Measurements from ENCODE around the gene OR10S1. TPM values are rescaled to one million over a fixed set of nuclear protein-coding genes. Genes with fewer than 3 reads are reported as not detected.

OR10S1 gene, protein sequence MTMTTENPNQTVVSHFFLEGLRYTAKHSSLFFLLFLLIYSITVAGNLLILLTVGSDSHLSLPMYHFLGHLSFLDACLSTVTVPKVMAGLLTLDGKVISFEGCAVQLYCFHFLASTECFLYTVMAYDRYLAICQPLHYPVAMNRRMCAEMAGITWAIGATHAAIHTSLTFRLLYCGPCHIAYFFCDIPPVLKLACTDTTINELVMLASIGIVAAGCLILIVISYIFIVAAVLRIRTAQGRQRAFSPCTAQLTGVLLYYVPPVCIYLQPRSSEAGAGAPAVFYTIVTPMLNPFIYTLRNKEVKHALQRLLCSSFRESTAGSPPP
- total RNA-seq (2021): not detected in 2 replicates
- long read RNA-seq: 0 reads

DNA sequence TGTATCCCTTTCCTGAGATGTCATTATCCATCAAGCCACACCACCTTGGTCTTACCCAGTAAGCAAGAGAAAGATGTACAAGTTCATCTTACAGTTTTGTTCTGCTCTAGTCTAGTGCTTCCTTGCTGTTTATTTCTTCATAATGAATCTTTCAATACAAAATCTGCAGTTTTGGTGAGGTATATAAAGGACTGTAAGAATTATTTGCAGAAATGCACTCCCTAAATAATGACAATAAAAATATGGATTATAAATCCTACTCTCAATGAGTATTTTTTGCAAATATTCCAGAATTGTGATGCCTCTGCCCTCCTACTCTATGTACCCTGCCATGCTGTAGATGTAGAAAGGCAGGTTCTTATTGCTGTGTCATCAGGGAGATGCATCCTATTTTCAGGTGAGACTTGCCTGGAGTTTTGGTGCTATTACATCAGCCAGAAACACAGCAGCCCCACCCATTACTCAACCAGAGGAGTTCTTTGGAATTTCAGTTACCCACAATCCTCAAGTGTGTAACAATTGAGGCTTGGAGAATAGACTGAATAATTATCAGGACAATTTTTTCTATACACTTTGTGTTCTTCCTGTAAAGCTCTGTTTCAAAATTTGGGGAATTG is at the start of gene OR10S1:
Gene OR10S1 (minus strand): TSS at position 51 of the 617 bp plus-strand sequence. CDS start 117 bp downstream, outside the sequence.
- peaks cover 14 to 15% of the 10 kb centered on the region in 2 experiments for H3K4me1 Mint-ChIP-seq
- no peak within 1 kb of the TSS for H2BK5ac ChIP-seq (ENCODE audit: insufficient read length, low read length)
- H2AK5ac ChIP-seq (ENCODE audit: insufficient read length, low read length): no peak within 1 kb of the TSS
- no peak within 1 kb of the TSS for H3K56ac ChIP-seq (ENCODE audit: insufficient read length, low read depth, low read length)
- no peak within 1 kb of the TSS for H2BK12ac ChIP-seq (ENCODE audit: insufficient read length, low read depth, low read length)
- TF ChIP-seq, protein P1, sequence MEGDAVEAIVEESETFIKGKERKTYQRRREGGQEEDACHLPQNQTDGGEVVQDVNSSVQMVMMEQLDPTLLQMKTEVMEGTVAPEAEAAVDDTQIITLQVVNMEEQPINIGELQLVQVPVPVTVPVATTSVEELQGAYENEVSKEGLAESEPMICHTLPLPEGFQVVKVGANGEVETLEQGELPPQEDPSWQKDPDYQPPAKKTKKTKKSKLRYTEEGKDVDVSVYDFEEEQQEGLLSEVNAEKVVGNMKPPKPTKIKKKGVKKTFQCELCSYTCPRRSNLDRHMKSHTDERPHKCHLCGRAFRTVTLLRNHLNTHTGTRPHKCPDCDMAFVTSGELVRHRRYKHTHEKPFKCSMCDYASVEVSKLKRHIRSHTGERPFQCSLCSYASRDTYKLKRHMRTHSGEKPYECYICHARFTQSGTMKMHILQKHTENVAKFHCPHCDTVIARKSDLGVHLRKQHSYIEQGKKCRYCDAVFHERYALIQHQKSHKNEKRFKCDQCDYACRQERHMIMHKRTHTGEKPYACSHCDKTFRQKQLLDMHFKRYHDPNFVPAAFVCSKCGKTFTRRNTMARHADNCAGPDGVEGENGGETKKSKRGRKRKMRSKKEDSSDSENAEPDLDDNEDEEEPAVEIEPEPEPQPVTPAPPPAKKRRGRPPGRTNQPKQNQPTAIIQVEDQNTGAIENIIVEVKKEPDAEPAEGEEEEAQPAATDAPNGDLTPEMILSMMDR (conservative IDR thresholded peaks at IDR 0.05): no peak
- no peak within 1 kb of the TSS for H3K9ac ChIP-seq (ENCODE audit: extremely low read depth, insufficient read length, low read length)
- H3K4me1 ChIP-seq (ENCODE audit: insufficient read depth, low read length): no peaks in the 10 kb centered on the region
- H3K9me3 ChIP-seq (ENCODE audit: control insufficient read depth, low read depth, low read length): no peaks in the 10 kb centered on the region
- no peak within 1 kb of the TSS for H4K8ac ChIP-seq (replicated peaks; ENCODE audit: insufficient read length, low read depth, low read length)
- no peaks in the 10 kb centered on the region for H3K23me2 ChIP-seq (ENCODE audit: insufficient read length, low read depth, low read length, poor library complexity, severe bottlenecking)
- H3K79me1 ChIP-seq (ENCODE audit: insufficient read depth, low read depth, low read length, poor library complexity, severe bottlenecking): no peaks in the 10 kb centered on the region
- H3K14ac ChIP-seq (ENCODE audit: insufficient read depth, low read length): no peak within 1 kb of the TSS; the same call in 1 of the 2 replicates
- H3T11ph ChIP-seq (ENCODE audit: low read length): no peak within 1 kb of the TSS
- no peaks in the 10 kb centered on the region for H4K20me1 ChIP-seq (ENCODE audit: control insufficient read depth, insufficient read depth, insufficient read length)
- H4K91ac ChIP-seq (ENCODE audit: insufficient read length, low read depth, low read length): no peak within 1 kb of the TSS
- H3K36me3 Mint-ChIP-seq (ENCODE audit: insufficient read depth in 1 of 3, low read depth in 3 of 3): peaks cover 3 to 14% (median 6%) of the 10 kb centered on the region in 3 experiments; a peak in 5 of 7 replicates
- peak within 1 kb of the TSS in 1 of 3 experiments; percentile 18; a peak in 2 of 7 replicates for H3K27ac Mint-ChIP-seq
- H3K79me2 ChIP-seq (ENCODE audit: insufficient read depth, low read length): no peaks in the 10 kb centered on the region
- H3K4me2 ChIP-seq (ENCODE audit: insufficient read depth, insufficient read length, low read length): no peak within 1 kb of the TSS
- H2BK15ac ChIP-seq (ENCODE audit: low read depth, low read length): no peak within 1 kb of the TSS
- H2BK120ac ChIP-seq (ENCODE audit: low read depth, low read length, poor library complexity, severe bottlenecking): no peak within 1 kb of the TSS
- no peak within 1 kb of the TSS for H3K4me3 Mint-ChIP-seq
- no peaks in the 10 kb centered on the region; the same call in 1 of the 2 replicates for H3K27me3 Mint-ChIP-seq (ENCODE audit: low read depth)
- no peak within 1 kb of the TSS for H2AFZ ChIP-seq (ENCODE audit: low read length)
- H2BK20ac ChIP-seq (ENCODE audit: low read depth, low read length, poor library complexity, severe bottlenecking): no peak within 1 kb of the TSS
- H4K5ac ChIP-seq (ENCODE audit: insufficient read length, low read depth, low read length): no peak within 1 kb of the TSS
- H3K4ac ChIP-seq (ENCODE audit: low read depth, low read length): no peak within 1 kb of the TSS
- DNase-seq: no peak
- H3K18ac ChIP-seq (ENCODE audit: insufficient read length, low read depth, low read length): no peak within 1 kb of the TSS
- H3K27ac ChIP-seq (ENCODE audit: insufficient read length, low read depth, low read length): no peak within 1 kb of the TSS
- H3K9me3 Mint-ChIP-seq: peaks cover 7 to 13% of the 10 kb centered on the region in 2 experiments
- no peak within 1 kb of the TSS for H3K23ac ChIP-seq (ENCODE audit: insufficient read length, low read depth, low read length)
- H3K27me3 ChIP-seq (ENCODE audit: insufficient read depth, low read length): no peaks in the 10 kb centered on the region

Data from H9 (cell line).